ENCODE data around the gene ATG9A.

DNA sequence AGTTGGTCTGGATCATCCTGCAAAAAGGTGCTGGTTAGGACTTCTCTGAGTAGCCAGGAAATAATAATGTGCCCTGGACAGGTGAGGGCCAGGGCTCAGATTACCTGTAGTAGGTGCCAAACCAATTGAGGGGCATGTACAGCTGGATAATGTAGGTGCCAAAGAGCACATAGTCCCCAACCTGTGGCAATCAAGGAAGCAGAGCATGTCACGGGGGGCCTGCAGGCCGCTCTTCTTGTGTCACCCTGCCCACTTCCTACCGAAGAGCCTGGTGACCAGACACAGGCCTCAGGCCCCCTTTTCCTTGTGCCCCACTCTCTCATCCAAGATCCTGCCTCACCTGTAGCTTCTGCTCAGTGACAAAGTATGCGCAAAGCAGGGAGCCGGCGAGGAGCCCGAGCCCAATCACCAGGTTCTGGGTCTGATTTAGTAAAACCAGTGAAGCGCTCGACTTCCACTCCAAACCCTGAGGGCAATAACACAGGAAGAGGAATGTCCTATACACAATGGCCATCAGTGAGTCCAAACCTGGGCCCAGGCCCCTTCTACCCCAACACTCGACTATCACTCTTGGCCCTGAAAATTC is 15.9 kb downstream of the ATG9A start:
- TF ChIP-seq CTCF (IDR thresholded peaks at IDR 0.05) (no peak), EZH2 (IDR thresholded peaks at IDR 0.05; ENCODE audit: borderline replicate concordance, insufficient read depth, low read depth, low read length, poor library complexity, severe bottlenecking) (no peak)
